ENCODE results near the gene MLN.

- no peak for TF ChIP-seq CTCF (IDR thresholded peaks at IDR 0.05; ENCODE audit: low read length)
- TF ChIP-seq EZH2 (optimal IDR thresholded peaks at IDR 0.05; ENCODE audit: low read depth, low read length), result no peak
- no peak for TF ChIP-seq EZH2phosphoT487 (IDR thresholded peaks at IDR 0.05; ENCODE audit: low read length)
These were observed 12.2 kb downstream of the MLN start for GRCh38 chr6:33791620-33792019.
